NCI-H2227 (cell line): ENCODE measurements around the gene DMRT2.

Experiments used
- DNase-seq: peaks from one replicate; lab custom pipeline; 2025; ENCODE audit not compliant: unreplicated experiment; lab: John Stamatoyannopoulos, UW

Gene DMRT2

GRCh38 chr9:1050125-1050895 lies at the start of gene DMRT2:
Gene DMRT2 (plus strand): TSS chr9:1050357. CDS start chr9:1051614, 1,257 bp downstream.
- peak; percentile 55 for DNase-seq

- DNase-seq: no peak
These were observed 48.3 kb upstream of the DMRT2 start for GRCh38 chr9:1001838-1002237.

GRCh38 chr9:1002678-1003077 lies 47.5 kb upstream of the DMRT2 start:
- DNase-seq: no peak

- DNase-seq: peak; percentile 6
These were observed 45.0 kb upstream of the DMRT2 start for GRCh38 chr9:1005043-1005667.

- no peak for DNase-seq
These were observed 42.8 kb upstream of the DMRT2 start for GRCh38 chr9:1007312-1007711.

GRCh38 chr9:1008216-1008615 lies 41.9 kb upstream of the DMRT2 start:
- no peak for DNase-seq

- DNase-seq: peak; percentile 78
These were observed 41.0 kb upstream of the DMRT2 start for GRCh38 chr9:1009101-1009707.

GRCh38 chr9:1013021-1013420 lies 37.1 kb upstream of the DMRT2 start:
- DNase-seq: no peak

- no peak for DNase-seq
These were observed 35.9 kb upstream of the DMRT2 start for GRCh38 chr9:1014225-1014624.

GRCh38 chr9:1014640-1015039 lies 35.5 kb upstream of the DMRT2 start:
- DNase-seq: no peak

GRCh38 chr9:1018121-1018520 lies 32.0 kb upstream of the DMRT2 start:
- DNase-seq: no peak

- no peak for DNase-seq
These were observed 26.0 kb upstream of the DMRT2 start for GRCh38 chr9:1024112-1024511.

- DNase-seq: no peak
These were observed 25.0 kb upstream of the DMRT2 start for GRCh38 chr9:1025131-1025530.

GRCh38 chr9:1026219-1026618 lies 23.9 kb upstream of the DMRT2 start:
- DNase-seq: no peak

- no peak for DNase-seq
These were observed 21.5 kb upstream of the DMRT2 start for GRCh38 chr9:1028501-1029190.

GRCh38 chr9:1031951-1032601 lies 18.1 kb upstream of the DMRT2 start:
- DNase-seq: no peak

- no peak for DNase-seq
These were observed 15.9 kb upstream of the DMRT2 start for GRCh38 chr9:1034271-1034670.

- DNase-seq: no peak
These were observed 10.6 kb upstream of the DMRT2 start for GRCh38 chr9:1039589-1039988.

GRCh38 chr9:1042466-1042865 lies 7.7 kb upstream of the DMRT2 start:
- peak; percentile 6 for DNase-seq

GRCh38 chr9:1044643-1045042 lies 5.5 kb upstream of the DMRT2 start:
- no peak for DNase-seq
